GM15510 (cell line): Measurements from ENCODE around the gene HAT1.

Source experiments
- POLR2A ChIP-seq: IDR thresholded peaks from 3 replicates; pipeline ENCODE4 v1.6.1; 2011; ENCODE audit warnings: borderline replicate concordance; ENCODE audit not compliant: insufficient read length; ENCODE audit errors: extremely low read depth

Gene HAT1

DNA sequence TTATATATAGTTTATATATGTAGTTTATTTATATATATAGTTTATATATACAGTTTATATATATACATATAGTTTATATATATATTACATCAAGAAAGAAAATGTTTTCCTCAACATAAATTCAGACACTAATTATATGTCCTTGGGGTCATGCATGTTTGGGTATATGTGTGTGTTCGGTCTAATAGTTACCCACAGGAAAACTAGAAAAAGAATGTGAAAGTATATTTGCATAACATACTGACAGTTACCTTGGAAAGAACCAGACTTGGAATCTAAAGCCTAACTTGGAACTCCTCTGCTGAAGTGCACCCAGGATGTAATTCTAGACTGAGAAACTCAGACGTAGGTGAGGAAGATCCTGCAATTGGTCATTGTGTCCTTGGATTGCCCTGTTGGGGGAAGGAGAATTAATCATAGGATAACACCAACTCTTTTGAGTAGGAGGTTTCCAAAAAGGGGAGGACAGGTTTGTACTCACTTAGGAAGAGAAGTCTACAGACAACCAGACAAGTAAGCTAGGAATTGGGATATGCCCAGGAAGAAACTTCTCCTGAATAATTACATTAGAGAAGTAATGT lies 19.3 kb upstream of the HAT1 start:
- no peak for TF ChIP-seq POLR2A

DNA sequence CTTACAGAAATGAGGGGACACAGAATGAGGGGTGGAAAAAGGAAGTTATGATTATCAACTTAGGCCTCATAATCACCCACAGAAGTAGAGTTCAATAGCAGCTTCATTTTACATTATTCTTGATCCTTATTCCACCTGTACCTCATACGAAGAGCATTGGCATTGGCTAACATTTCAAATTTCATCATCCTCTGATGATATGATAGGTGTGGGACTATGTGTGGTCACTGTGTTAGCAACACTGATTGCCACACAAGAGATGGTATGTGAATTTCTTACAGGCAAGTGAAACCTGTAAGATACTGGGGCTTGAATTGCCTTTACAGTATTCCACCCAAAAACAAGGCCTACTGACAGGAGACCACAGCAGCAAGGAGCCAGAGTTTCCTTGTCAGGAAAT lies 14.0 kb upstream of the HAT1 start:
- no peak for TF ChIP-seq POLR2A

DNA sequence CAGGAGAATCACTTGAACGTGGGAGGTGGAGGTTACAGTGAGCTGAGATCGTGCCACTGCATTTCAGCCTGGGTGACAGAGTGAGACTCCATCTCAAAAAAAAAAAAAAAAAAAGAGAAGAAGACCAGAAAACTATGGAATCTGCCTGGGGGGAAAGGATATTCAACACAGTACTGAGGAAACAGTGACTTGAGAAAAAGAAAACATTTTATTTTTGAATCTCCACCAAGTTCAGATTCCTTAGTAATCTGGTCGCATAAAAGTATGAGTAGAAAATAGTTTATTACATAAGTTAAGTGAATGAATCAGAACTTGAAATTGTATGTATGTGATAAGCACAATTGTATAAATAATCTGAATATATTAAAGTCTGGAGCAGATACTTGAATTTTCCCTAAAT lies 13.0 kb upstream of the HAT1 start:
- TF ChIP-seq POLR2A: no peak

DNA sequence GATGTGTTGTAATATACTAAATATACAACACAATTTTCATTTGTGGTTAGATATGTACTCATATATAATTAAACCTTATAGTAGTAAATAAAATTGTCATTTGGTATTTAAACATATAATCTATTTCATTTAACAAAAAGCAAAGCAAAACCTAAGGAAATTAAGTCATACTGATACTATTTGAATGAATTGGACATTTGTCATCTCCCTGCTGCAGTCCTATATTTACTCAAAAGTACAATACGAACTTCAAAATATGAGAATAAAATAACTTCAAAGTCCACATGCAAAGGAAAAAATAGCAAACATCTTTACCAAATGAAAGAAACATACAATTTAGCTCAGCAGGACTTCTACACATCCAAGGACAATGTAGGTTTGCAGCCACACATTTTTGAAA lies 11.8 kb upstream of the HAT1 start:
- TF ChIP-seq POLR2A: no peak

DNA sequence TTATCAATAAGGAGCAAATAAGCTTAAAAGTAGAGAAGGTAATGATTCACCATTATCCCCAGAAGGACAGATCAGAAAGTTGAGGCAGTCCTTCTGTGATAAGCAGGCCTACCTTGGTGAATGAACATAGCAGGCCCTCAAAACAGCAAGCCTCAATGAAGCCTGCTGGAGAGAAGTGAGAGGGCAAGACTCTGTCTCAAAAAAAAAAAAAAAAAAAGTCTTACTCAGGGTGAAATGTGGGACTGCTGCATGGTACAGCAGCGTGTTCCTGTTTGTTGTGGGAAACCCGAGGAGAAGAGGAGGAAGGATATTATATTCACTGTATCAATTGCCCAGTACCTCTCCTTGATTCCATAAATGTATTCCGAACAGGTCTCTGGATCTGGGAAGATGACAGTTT lies 8.7 kb upstream of the HAT1 start:
- no peak for TF ChIP-seq POLR2A

DNA sequence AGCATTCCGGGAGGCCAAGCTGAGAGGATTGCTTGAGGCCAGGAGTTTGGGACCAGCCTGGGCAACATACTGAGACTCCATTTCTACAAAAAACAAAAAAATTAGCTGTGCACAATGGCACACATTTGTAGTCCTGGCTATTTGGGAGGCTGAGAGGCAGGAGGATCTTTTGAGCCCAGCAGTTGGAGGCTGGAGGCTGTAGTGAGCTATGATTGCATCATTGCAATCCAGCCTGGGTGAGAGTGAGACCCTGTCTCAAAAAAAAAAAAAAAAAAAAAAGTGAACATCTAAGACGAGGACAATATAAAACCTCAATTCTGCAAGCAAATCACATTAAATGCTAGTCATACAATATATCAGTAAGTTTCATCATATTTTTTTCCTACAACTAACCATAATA lies 2.8 kb upstream of the HAT1 start:
- TF ChIP-seq POLR2A: no peak

DNA sequence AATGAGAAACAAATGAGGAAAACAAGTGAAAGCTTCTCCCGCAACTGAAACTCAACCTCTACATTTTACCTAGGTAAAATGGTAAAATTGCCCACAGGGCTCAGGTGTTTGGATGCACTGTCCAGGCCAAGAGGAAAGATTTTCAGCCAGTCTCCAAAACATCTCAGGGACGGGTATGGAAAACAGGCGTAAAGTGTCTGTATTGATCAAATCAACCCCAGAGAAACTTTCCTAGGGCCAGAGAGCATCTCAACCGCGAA lies 361 bp upstream of the HAT1 start:
- TF ChIP-seq POLR2A: no peak

DNA sequence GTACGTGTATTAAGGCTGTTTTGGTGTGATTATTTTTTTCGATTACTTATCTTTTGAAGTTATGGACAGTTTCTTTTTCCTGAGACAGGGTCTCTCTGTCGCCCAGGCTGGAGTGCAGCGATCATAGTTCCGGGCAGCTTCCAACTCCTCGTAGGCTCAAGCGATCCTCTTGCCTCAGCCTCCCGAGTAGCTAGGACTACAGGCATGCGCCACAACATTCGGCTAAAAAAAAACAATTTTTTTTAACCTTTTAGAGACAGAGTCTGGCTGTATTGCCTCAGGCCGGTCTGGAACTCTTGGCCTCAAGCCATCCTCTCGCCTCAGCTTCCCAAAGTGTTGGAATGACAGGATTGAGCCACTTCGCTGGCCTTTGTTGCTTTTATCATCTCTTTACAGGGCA lies 945 bp downstream of the HAT1 start:
- TF ChIP-seq POLR2A: no peak

DNA sequence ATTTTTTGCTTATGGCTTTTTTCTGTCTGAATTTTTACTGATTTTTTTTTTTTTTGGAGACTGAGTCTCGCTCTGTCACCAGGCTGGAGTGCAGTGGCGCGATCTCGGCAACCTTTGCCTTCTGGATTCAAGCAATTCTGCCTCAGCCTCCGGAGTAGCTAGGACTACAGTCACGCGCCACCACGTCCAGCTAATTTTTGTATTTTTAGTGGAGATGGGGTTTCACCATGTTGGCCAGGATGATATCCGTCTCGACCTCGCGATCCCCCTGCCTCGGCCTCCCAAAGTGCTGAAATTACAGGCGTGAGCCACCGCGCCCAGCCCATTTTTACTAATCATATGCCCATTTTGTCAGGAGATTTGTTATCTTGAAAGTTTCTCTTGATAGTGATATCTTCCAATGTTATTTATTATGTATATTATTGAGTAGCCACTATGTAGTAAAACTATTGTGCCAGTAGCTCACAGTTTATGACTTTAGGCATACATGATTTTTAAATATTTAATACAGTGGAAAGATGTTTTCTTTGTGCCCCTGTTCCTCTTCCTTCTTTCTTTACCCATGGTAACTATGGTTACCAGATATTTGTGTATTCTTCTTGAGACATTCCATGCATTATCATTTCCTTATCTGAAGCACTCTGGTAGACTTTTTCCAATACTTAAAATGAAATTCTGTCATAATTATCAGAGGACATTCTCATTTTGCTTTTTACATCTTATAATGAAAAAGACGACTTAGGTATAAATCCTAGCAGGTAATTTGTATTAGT lies 2.1 kb downstream of the HAT1 start:
- TF ChIP-seq POLR2A: no peak

DNA sequence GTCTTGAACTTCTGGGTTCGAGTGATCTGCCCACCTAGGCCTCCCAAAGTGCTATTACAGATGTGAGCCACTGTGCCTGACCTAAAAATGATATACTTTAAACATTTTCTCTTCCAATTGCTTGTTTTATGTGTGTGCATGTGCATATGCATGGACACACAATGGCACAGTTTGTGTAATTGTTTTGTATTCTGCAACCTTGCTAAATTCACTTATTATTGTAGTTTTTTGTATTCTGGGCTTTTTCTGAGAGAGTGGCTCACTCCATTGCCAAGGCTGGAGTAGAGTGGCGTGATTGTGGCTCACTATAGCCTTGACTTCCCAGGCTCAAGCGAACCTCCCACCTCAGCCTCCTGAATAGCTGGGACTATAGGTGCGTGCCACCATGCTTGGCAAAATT lies 8.1 kb downstream of the HAT1 start:
- TF ChIP-seq POLR2A: no peak

DNA sequence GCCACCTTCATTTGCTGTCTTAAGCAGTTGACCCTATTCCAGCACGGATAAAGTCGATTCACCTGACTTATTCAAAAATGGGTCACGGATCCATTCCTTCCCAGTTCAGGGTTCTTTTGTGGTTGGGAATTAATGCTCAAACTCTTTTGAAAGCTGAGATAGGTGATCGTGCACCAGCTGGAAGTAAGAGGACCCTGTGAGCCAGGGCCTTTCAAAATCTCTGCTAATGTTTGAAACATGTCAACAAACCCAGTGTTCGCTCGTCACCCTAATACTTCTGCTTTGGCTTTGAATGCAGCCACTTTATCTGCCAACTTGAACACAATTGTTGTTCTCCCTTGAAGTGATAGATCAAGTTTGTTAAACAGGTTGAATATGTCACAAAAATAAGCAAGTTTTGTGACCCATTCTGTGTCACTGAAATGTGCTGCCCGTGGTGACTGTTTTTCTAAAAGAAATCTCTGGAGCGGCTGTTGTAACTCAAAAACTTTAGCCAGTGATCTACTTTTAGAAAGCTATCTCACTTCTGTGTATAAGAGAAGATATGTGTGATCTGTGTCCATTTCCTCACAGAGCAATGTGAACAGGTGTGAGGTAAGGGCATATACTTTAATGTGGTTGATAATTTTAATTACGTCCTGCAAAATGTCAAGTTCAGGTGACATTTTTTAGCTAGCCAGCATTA lies 16.9 kb downstream of the HAT1 start:
- no peak for TF ChIP-seq POLR2A

DNA sequence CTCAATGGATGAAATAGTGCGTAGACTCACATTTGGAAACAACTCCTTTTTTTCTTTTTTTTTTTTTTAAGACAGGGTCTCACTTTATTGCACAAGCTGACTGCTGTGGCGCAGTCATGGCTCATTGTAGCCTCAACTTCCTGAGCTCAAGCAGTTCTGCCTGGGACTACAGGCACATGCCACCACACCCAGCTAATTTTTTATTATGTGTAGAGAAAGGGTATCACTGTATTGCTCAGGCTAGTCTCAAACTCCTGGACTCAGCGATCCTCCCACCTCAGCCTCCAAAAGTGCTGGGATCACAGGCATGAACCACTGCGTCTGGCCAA lies 17.4 kb downstream of the HAT1 start:
- no peak for TF ChIP-seq POLR2A

DNA sequence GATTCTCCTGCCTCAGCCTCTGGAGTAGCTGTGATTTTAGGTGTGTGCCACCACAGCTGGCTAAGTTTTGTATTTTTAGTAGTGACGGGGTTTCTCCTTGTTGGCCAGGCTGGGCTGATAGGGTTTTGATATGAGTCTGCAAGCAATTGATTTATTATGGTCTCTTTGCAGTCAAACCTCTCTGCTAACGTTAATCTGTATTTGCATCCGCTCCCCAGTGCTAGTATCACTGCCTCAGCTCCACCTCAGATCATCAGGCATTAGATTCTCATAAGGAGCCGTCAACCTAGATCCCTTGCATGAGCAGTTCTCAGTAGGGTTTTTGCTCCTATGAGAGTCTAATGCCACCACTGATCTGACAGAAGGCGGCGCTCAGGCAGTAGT lies 19.0 kb downstream of the HAT1 start:
- no peak for TF ChIP-seq POLR2A

DNA sequence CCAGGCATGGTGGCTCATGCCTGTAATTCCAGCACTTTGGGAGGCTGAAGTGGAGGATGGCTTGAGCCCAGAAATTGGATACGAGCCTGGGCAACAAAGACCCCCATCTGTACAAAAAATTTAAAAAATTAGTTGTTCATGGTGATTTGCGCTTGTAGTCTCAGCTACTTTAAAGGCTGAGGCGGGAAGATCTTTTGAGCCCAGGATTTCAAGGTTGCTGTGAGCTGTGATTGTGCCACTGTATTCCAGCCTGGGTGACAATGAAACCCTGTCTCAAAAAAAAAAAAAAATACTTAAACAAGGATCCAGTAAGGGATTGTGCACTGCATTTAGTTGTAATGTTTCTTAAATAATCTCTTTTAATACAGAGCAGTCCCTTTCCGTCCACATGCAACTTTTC lies 21.6 kb downstream of the HAT1 start:
- no peak for TF ChIP-seq POLR2A

DNA sequence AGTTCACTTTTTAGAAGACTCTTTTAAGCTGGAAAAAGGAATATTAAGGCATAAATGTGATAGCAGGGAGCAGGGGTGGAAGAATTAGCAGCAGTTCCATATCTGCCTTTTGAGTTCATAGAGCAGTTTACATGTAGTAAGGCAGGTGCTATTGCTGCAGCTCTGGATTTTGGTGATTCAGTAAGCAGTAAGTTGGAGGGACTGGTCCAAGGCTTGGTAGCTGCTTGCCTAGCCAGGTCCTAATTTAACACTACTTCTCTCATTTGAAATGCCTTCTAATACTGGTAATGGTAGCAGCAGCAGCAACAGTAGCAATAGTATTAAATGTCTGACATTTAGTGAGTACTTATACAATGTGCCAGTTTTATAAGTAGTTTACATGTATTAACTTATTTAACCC lies 30.0 kb downstream of the HAT1 start:
- TF ChIP-seq POLR2A: no peak

DNA sequence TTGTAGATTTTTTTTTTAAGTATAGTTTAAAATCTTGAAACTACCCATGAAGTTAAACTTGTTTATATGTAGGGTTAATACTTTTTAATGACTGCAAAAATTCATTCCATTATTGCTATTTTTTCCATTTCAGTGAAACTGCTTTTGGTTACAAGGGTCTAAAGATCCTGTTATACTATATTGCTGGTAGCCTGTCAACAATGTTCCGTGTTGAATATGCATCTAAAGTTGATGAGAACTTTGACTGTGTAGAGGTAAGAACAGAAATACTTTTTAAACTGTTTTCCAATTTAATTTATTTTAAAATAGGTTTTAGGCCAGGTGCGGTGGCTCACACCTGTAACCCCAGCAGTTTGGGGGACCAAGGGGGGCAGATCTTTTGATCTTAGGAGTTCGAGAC lies 30.5 kb downstream of the HAT1 start:
- no peak for TF ChIP-seq POLR2A
